ENCODE data around the gene ACOX1. TPM values are rescaled to one million over a fixed set of nuclear protein-coding genes. Genes with fewer than 3 reads are reported as not detected.

The ACOX1 gene
- total RNA-seq, 1 donor from 2014 or later = 67.1 TPM

DNA sequence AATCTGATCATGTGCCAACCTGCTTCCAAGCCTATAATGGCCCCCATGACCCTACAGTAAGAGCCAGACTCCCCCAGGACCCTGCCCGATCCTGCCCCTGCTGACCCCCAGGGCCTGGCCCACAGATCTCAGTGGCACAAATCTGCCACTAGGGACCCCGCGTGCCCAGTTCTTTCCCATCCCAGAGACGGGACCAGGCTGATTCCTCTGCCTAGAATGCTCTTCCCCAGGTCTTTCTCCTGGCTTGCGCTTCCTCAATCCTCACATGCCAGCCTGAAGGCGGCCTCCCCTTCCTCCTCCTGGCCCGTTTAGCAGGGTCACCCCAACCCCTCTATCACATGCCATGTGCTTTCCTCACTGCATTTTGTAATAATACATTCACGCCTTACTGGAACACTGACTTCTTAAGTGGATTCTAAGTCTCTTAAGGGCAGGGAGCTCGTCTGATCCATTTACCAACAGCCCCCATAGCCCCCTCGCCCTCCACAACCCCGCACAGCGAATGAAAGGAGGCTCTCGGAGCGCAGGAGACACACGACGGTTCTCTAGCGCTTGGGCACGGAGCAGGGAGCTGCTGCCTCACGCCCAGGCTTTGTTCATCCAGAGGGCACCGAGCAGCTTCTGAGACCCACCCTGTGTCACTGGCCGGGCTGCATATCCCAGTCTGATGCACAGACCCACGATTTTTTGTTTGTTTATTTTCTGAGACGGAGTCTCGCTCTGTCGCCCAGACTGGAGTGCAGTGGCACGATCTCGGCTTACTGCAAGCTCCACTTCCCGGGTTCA is 83.4 kb downstream of the ACOX1 start:
- Histone ChIP-seq H3K4me1 (peaks cover 30% of the 10 kb centered on the region), H3K27me3 (ENCODE audit: low read depth) (no peaks in the 10 kb centered on the region), H3K27ac (peak overlapping the region; percentile 98), H3K4me3 (peak overlapping the region; percentile 83), H3K36me3 (peaks cover 52% of the 10 kb centered on the region), H3K9me3 (no peaks in the 10 kb centered on the region)
- intact Hi-C loops (cut with DNase I) = no loop called here
- ATAC-seq (peak in 1 of 2 donors; percentile 11), DNase-seq (no peak)
- TF ChIP-seq CTCF (IDR thresholded peaks at IDR 0.05) = peak; percentile 18

DNA sequence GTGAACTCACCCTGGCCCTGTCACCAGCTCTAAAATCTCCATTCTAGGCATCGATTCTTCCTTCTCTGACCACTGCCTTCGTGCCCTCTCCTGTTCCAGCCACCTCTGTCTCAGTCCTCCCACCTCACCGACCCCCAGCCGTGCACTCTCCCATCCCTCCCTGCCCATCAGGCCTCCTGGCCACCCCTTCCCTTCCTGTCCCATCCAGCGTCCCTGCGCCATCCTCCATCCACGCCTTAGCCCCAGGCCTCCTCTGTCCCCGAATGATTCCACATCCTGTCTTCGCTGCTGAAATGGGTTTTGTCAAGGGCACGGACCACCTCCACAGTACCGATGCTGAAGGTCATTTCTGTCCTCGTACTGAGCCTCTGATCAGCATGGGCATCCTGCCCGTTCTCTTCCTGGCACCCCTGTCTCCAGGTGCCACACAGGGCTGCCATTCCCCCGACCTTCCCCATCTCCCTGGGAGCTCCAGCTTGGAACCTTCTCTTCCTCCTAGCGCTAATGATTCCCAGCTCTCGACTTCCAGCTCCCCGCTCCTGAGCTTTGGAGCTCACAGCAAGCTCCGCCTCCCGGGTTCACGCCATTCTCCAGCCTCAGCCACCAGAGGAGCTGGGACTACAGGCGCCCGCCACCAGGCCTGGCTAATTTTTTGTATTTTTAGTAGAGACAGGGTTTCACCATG is 84.8 kb downstream of the ACOX1 start:
- DNase-seq (no peak), ATAC-seq (no peak)
- Histone ChIP-seq H3K27ac (no peak overlapping the region), H3K36me3 (peaks cover 51% of the 10 kb centered on the region), H3K4me1 (peaks cover 30% of the 10 kb centered on the region), H3K9me3 (no peaks in the 10 kb centered on the region), H3K4me3 (no peak overlapping the region), H3K27me3 (ENCODE audit: low read depth) (no peaks in the 10 kb centered on the region)
- intact Hi-C loops (cut with DNase I) = no loop called here
- TF ChIP-seq CTCF (IDR thresholded peaks at IDR 0.05) = no peak

- Histone ChIP-seq H3K27ac (no peak overlapping the region), H3K9me3 (no peaks in the 10 kb centered on the region), H3K4me1 (peaks cover 30% of the 10 kb centered on the region), H3K36me3 (peaks cover 44% of the 10 kb centered on the region), H3K27me3 (ENCODE audit: low read depth) (no peaks in the 10 kb centered on the region), H3K4me3 (no peak overlapping the region)
- DNase-seq (no peak), ATAC-seq (no peak)
- TF ChIP-seq CTCF (IDR thresholded peaks at IDR 0.05) = no peak
- intact Hi-C loops (cut with DNase I) = no loop called here
Measured at GRCh38 chr17:75893305-75894048, 85.5 kb downstream of the ACOX1 start.

DNA sequence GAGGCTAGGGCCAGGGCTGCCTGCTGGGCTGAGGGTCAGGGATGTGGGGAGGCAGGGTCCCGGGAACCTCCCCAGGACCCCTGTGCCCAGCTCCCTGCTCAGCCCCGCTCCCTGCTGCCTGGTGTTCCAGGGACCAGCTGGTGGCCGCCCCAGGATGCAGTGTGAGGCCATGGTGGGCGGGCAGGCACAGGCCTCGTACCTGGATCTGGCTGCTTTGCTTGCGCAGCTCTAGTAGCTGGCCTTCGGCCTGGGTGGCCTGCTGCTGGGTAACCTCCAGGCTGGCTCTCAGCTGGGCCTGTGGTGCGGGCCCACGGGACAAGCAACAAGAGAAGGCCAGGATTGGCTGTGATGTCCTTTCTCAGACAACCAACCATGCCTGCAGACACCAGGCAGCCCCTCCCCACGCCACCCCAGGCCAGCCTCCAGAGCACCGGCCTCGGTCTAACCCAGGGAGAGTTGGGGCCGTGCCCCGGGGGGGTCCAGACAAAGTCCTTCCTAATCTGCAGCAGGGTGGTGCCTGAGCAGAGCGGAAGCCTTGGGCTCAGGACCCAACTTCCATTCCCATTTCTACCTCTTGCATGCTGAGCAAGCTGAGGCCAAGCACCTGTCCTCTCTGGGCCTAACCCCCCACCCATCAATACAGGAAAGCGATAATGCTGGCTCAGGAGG is 86.3 kb downstream of the ACOX1 start:
- H3K4me3 ChIP-seq = no peak overlapping the region
- no peaks in the 10 kb centered on the region for H3K27me3 ChIP-seq (ENCODE audit: low read depth)
- DNase-seq = no peak
- no peaks in the 10 kb centered on the region for H3K9me3 ChIP-seq
- peaks cover 29% of the 10 kb centered on the region for H3K4me1 ChIP-seq
- no peak overlapping the region for H3K27ac ChIP-seq
- no peak for ATAC-seq
- no peak for TF ChIP-seq CTCF (IDR thresholded peaks at IDR 0.05)
- H3K36me3 ChIP-seq = peaks cover 36% of the 10 kb centered on the region
- intact Hi-C loops (cut with DNase I) = no loop called here
